Spleen (tissue), 7 donors: Measurements from ENCODE around the gene PTPRK.

ENCODE experiments used
- CTCF ChIP-seq, 11 experiments: fragments of 200-600 bp in 7 of 11; fragments of 450-650 bp in 4 of 11; sonication (generic) in 4 of 11; IDR thresholded peaks in 8 of 11; conservative IDR thresholded peaks in 3 of 11; 1 replicate in 7 of 11; 2 replicates in 4 of 11; pipeline versions ENCODE4 v1.4.0 to v1.8.0; 2016 to 2021; ENCODE audit warnings: antibody characterized with exemption in 11 of 11, inconsistent platforms in 4 of 11, mild to moderate bottlenecking in 1 of 11
- POLR2A ChIP-seq, 3 donors: fragments of 450-650 bp; IDR thresholded peaks; one replicate each; pipeline ENCODE4 v1.5.1; 2017; ENCODE audit warnings: antibody characterized with exemption in 3 of 3, mild to moderate bottlenecking in 1 of 3
- POLR2AphosphoS5 ChIP-seq, 3 donors: sonication (generic); formaldehyde crosslinking; IDR thresholded peaks; one replicate each; pipeline ENCODE4 v1.5.1; 2017; ENCODE audit warnings: antibody characterized with exemption in 3 of 3
- donor health status: DM: no; HTN: no; CAD: no; lungs with moderate emphysema.
- donor health status: DM: no; HTN: no; CAD: no.
- donor health status: DM: no; HTN: no; CAD: no.

- TF ChIP-seq CTCF (IDR thresholded peaks at IDR 0.05 in 8 of 11, conservative IDR thresholded peaks at IDR 0.05 in 3 of 11) (no peak), POLR2A (IDR thresholded peaks at IDR 0.05) (no peak), POLR2AphosphoS5 (IDR thresholded peaks at IDR 0.05) (no peak)
Observed at GRCh38 chr6:128414943-128415342, 105.5 kb downstream of the PTPRK start.
